ENCODE data around the gene ANKRD26.

DNA sequence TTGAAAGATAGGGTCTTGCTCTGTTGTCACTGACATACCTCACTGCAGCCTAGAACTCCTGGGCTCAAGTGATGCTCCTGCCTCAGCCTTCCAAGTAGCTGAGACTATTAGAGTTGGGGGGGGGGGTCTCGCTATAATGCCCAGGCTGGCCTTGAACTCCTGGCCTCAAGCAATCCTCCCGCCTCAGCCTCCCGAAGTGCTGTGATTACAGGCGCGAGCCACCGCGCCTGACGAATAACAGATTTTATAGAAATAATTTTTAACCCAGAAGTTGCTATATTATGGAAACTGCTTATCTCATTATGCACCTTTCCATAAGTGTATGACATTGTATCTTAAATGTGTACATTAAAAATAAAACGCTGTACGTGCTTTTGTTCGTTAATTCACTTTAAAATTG lies 846 bp downstream of the ANKRD26 start:
- TF ChIP-seq, protein P1, sequence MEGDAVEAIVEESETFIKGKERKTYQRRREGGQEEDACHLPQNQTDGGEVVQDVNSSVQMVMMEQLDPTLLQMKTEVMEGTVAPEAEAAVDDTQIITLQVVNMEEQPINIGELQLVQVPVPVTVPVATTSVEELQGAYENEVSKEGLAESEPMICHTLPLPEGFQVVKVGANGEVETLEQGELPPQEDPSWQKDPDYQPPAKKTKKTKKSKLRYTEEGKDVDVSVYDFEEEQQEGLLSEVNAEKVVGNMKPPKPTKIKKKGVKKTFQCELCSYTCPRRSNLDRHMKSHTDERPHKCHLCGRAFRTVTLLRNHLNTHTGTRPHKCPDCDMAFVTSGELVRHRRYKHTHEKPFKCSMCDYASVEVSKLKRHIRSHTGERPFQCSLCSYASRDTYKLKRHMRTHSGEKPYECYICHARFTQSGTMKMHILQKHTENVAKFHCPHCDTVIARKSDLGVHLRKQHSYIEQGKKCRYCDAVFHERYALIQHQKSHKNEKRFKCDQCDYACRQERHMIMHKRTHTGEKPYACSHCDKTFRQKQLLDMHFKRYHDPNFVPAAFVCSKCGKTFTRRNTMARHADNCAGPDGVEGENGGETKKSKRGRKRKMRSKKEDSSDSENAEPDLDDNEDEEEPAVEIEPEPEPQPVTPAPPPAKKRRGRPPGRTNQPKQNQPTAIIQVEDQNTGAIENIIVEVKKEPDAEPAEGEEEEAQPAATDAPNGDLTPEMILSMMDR (conservative IDR thresholded peaks at IDR 0.05; ENCODE audit: low read depth, low read length): no peak
- TF ChIP-seq EZH2phosphoT487 (IDR thresholded peaks at IDR 0.05; ENCODE audit: borderline replicate concordance, low read length) (no peak), EZH2 (IDR thresholded peaks at IDR 0.05; ENCODE audit: low read length, unreplicated experiment) (no peak)

All from PC-3 (cell line).